BLaER1 (cell line): ENCODE measurements around the gene MINK1.
"Not testable (repeated sequence)": the region's sequence is repeated elsewhere in the genome, so short reads cannot be mapped to it uniquely, and the experiment has no call there.

Experiments used
- H3K27ac ChIP-seq: shearing (Covaris generic); formaldehyde crosslinking; 2 replicates; pipeline ENCODE4 v1.8.1; 2022
- H3K27me3 ChIP-seq: shearing (Covaris generic); formaldehyde crosslinking; 2 replicates; pipeline ENCODE4 v1.8.1; 2022
- H3K36me3 ChIP-seq: shearing (Covaris generic); formaldehyde crosslinking; 2 replicates; pipeline ENCODE4 v1.8.1; 2022
- H3K4me1 ChIP-seq: shearing (Covaris generic); formaldehyde crosslinking; 2 replicates; pipeline ENCODE4 v1.8.1; 2022
- H3K4me2 ChIP-seq: shearing (Covaris generic); formaldehyde crosslinking; 2 replicates; pipeline ENCODE4 v1.8.1; 2022
- H3K4me3 ChIP-seq: shearing (Covaris generic); formaldehyde crosslinking; 2 replicates; pipeline ENCODE4 v1.8.1; 2022
- H3K9ac ChIP-seq: shearing (Covaris generic); formaldehyde crosslinking; 2 replicates; pipeline ENCODE4 v1.8.1; 2022
- H3K9me3 ChIP-seq: shearing (Covaris generic); formaldehyde crosslinking; 2 replicates; pipeline ENCODE4 v1.8.1; 2022
- H4K20me1 ChIP-seq: shearing (Covaris generic); formaldehyde crosslinking; 2 replicates; pipeline ENCODE4 v1.8.1; 2022
- Cebpa-rat ChIP-seq: shearing (Covaris generic); IDR thresholded peaks from 2 replicates; pipeline ENCODE4 v1.8.1; 2022

The MINK1 gene

DNA sequence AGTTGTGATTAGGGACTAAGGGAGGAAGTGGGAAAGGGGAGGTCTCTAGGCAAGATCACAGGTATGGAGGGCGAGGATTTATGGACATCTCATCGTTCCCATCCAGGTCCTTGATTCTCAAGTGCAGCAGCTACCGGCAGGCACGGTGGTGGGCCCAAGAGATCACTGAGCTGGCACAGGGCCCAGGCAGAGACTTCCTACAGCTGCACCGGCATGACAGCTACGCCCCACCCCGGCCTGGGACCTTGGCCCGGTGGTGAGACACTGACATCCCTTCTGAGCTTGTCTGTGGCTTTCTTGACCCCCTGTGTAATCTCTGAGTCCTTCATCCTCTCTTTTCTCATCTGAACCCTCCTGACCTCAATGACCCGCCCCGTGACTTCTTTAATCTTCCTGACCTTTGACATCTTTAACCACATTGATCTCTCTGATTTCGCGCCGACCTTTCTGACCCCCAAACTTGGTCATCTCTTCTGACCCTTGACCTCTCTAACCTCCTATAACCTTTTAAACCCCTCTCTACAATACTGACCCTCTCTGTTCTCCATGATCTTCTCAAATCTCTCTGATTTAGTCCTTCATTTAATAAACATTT is 22.3 kb upstream of the MINK1 start:
- no peak overlapping the region for H3K27ac ChIP-seq
- peaks cover 35% of the 10 kb centered on the region for H3K4me1 ChIP-seq
- H3K27me3 ChIP-seq: no peaks in the 10 kb centered on the region
- peak overlapping the region; percentile 51 for H3K4me2 ChIP-seq
- H3K4me3 ChIP-seq: no peak overlapping the region
- no peak for TF ChIP-seq Cebpa-rat
- no peak overlapping the region for H3K9ac ChIP-seq
- H3K9me3 ChIP-seq: no peaks in the 10 kb centered on the region
- H3K36me3 ChIP-seq: peaks cover 27% of the 10 kb centered on the region
- 0 out of 2 replicates have a peak, but pooled peaks cover 6% of the 10 kb centered on the region for H4K20me1 ChIP-seq

GRCh38 chr17:4811471-4811870 is 21.7 kb upstream of the MINK1 start:
- no peaks in the 10 kb centered on the region for H3K9me3 ChIP-seq
- H3K36me3 ChIP-seq: peaks cover 33% of the 10 kb centered on the region
- H3K9ac ChIP-seq: no peak overlapping the region
- H3K4me3 ChIP-seq: no peak overlapping the region
- no peak overlapping the region for H3K4me2 ChIP-seq
- no peak overlapping the region for H3K27ac ChIP-seq
- H3K4me1 ChIP-seq: peaks cover 30% of the 10 kb centered on the region
- 0 out of 2 replicates have a peak, but pooled peaks cover 6% of the 10 kb centered on the region for H4K20me1 ChIP-seq
- no peaks in the 10 kb centered on the region for H3K27me3 ChIP-seq
- no peak for TF ChIP-seq Cebpa-rat

- H4K20me1 ChIP-seq: 0 out of 2 replicates have a peak, but pooled peaks cover 5% of the 10 kb centered on the region
- no peak overlapping the region for H3K27ac ChIP-seq
- H3K4me3 ChIP-seq: no peak overlapping the region
- no peaks in the 10 kb centered on the region for H3K9me3 ChIP-seq
- no peaks in the 10 kb centered on the region for H3K27me3 ChIP-seq
- H3K9ac ChIP-seq: no peak overlapping the region
- no peak for TF ChIP-seq Cebpa-rat
- peaks cover 46% of the 10 kb centered on the region for H3K36me3 ChIP-seq
- H3K4me2 ChIP-seq: no peak overlapping the region
- H3K4me1 ChIP-seq: peaks cover 27% of the 10 kb centered on the region
Measured at GRCh38 chr17:4812690-4813089, 20.4 kb upstream of the MINK1 start.

- Histone ChIP-seq H3K4me3 (no peak overlapping the region), H4K20me1 (no peaks in the 10 kb centered on the region), H3K27me3 (no peaks in the 10 kb centered on the region), H3K4me1 (peaks cover 14% of the 10 kb centered on the region), H3K9ac (no peak overlapping the region), H3K9me3 (no peaks in the 10 kb centered on the region), H3K4me2 (no peak overlapping the region), H3K27ac (no peak overlapping the region), H3K36me3 (peaks cover 50% of the 10 kb centered on the region)
- TF ChIP-seq Cebpa-rat: no peak
Measured at GRCh38 chr17:4815043-4815675, 18.0 kb upstream of the MINK1 start.

- peaks cover 50% of the 10 kb centered on the region for H3K36me3 ChIP-seq
- no peak for TF ChIP-seq Cebpa-rat
- no peaks in the 10 kb centered on the region for H3K9me3 ChIP-seq
- H3K4me2 ChIP-seq: no peak overlapping the region
- H3K27me3 ChIP-seq: no peaks in the 10 kb centered on the region
- no peak overlapping the region for H3K27ac ChIP-seq
- H3K4me3 ChIP-seq: no peak overlapping the region
- H3K9ac ChIP-seq: no peak overlapping the region
- H4K20me1 ChIP-seq: no peaks in the 10 kb centered on the region
- no peaks in the 10 kb centered on the region; the same call in 1 of the 2 replicates for H3K4me1 ChIP-seq
Measured at GRCh38 chr17:4816826-4817225, 16.3 kb upstream of the MINK1 start.

- Histone ChIP-seq H4K20me1 (no peaks in the 10 kb centered on the region), H3K36me3 (peaks cover 60% of the 10 kb centered on the region), H3K27me3 (no peaks in the 10 kb centered on the region), H3K9ac (no peak overlapping the region), H3K9me3 (no peaks in the 10 kb centered on the region), H3K4me2 (no peak overlapping the region), H3K27ac (no peak overlapping the region), H3K4me1 (no peaks in the 10 kb centered on the region), H3K4me3 (no peak overlapping the region)
- TF ChIP-seq Cebpa-rat: no peak
Measured at GRCh38 chr17:4818276-4818675, 14.9 kb upstream of the MINK1 start.

GRCh38 chr17:4822835-4823234 is 10.3 kb upstream of the MINK1 start:
- no peak for TF ChIP-seq Cebpa-rat
- peaks cover 28% of the 10 kb centered on the region; the same call in 1 of the 2 replicates for H3K36me3 ChIP-seq
- no peaks in the 10 kb centered on the region for H3K4me1 ChIP-seq
- no peak overlapping the region for H3K4me3 ChIP-seq
- no peak overlapping the region for H3K27ac ChIP-seq
- H3K4me2 ChIP-seq: no peak overlapping the region
- no peak overlapping the region for H3K9ac ChIP-seq
- H3K27me3 ChIP-seq: no peaks in the 10 kb centered on the region
- H4K20me1 ChIP-seq: no peaks in the 10 kb centered on the region
- H3K9me3 ChIP-seq: no peaks in the 10 kb centered on the region

- Histone ChIP-seq H3K9me3 (no peaks in the 10 kb centered on the region), H3K27ac (no peak overlapping the region), H3K9ac (no peak overlapping the region)
Measured at GRCh38 chr17:4823373-4824089, 9.6 kb upstream of the MINK1 start.

GRCh38 chr17:4827399-4827798 is 5.7 kb upstream of the MINK1 start:
- Histone ChIP-seq H3K4me1 (no peaks in the 10 kb centered on the region), H3K9ac (no peak overlapping the region), H3K36me3 (peaks cover 14% of the 10 kb centered on the region; the same call in 1 of the 2 replicates), H3K4me2 (no peak overlapping the region), H4K20me1 (no peaks in the 10 kb centered on the region), H3K9me3 (no peaks in the 10 kb centered on the region), H3K27ac (no peak overlapping the region), H3K4me3 (no peak overlapping the region), H3K27me3 (no peaks in the 10 kb centered on the region)
- TF ChIP-seq Cebpa-rat: no peak

More at GRCh38 chr17:4823373-4824089, 9.6 kb upstream of the MINK1 start:
- H4K20me1 ChIP-seq: no peaks in the 10 kb centered on the region
- H3K27me3 ChIP-seq: no peaks in the 10 kb centered on the region
- no peak overlapping the region for H3K4me2 ChIP-seq
- no peak for TF ChIP-seq Cebpa-rat
- H3K36me3 ChIP-seq: peaks cover 23% of the 10 kb centered on the region; the same call in 1 of the 2 replicates
- no peaks in the 10 kb centered on the region for H3K4me1 ChIP-seq
- no peak overlapping the region for H3K4me3 ChIP-seq

DNA sequence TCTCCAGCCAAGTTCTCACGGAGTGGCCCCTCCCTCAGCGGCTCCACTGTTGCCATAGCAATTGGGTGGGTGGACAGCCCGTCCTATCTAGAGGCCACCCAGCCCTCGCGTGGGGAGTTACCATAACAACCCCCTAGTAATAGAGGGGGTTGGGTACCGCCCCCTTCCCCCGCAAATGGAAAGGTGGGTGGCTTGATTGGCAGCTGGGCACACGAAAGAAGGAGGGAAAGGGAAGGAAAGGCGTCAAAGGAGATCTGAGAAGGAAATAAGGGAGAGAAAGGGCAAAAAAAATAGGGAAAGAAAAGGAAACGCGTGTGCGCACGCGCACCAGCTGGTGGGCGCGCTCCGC is 337 bp upstream of the MINK1 start:
- H3K9me3 ChIP-seq, H3K27me3 ChIP-seq, H3K36me3 ChIP-seq: not testable (repeated sequence)
- H4K20me1 ChIP-seq: peaks cover 40% of the 10 kb centered on the region
- peak overlapping the region; percentile 96 for H3K4me2 ChIP-seq
- H3K27ac ChIP-seq: peak overlapping the region; percentile 85
- peak overlapping the region; percentile 90 for H3K9ac ChIP-seq
- H3K4me3 ChIP-seq: peak overlapping the region; percentile 98
- H3K4me1 ChIP-seq: peaks cover 26% of the 10 kb centered on the region
